GM10847 (cell line): ENCODE data around the gene IQGAP2.

Source experiments
- POLR2A ChIP-seq: IDR thresholded peaks from 2 replicates; pipeline ENCODE4 v1.6.1; 2011; ENCODE audit not compliant: insufficient read length; ENCODE audit errors: extremely low read depth

Gene IQGAP2

DNA sequence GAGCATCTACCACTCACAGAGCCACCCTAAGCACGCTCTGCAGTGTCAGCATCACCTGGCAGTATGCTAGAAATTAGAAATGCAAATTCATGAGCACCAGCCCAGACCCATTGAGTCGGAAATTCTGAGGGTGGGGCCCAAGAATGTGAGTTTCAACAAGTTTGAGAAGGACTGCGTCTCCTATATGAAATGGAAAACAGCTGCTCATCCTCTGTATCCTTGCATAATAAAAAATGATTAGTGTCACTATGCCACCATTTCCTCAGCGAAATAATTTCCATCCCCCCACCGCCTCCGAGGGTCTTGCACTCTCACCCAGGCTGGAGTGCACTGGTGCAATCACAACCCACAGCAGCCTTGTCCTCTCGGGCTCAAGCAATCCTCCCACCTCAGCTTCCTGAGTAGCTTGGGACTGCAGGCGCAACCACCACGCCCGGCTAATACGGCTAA, 1.3 kb upstream of the IQGAP2 start:
- TF ChIP-seq POLR2A: no peak

DNA sequence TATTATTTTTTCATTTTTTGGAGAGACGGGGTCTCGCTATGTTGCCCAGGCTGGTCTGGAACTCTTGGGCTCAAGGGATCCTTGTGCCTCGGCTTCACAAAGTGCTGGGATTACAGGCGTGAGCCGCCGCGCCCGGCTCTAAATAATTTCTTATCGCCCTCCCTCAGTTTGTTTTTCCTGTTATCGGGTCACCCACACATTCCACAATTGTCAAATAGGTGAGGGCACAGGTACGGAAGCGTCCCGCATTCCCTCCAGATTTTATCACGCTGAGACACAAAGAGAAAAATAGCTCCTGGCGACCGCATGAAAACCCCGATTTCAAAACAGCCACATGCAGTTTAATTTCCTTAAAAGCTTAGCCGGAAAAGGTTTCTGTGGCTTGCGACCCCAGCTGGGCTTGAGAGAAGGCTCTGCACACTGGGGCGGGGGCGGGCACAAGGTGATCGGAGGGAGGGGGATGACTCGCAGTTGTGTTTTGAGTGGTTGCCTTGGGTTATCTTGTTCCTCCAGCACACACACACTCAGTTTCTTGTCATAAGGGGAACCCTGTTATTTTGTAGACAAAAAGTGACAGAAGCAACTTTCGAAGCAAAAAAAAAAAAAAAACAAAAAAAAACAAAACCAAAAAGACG, 717 bp upstream of the IQGAP2 start:
- TF ChIP-seq POLR2A: no peak

GRCh38 chr5:76403766-76404222, 709 bp downstream of the IQGAP2 start:
- TF ChIP-seq POLR2A: no peak

GRCh38 chr5:76404223-76405211, 1.4 kb downstream of the IQGAP2 start:
- TF ChIP-seq POLR2A: no peak

GRCh38 chr5:76406014-76406413, 2.9 kb downstream of the IQGAP2 start:
- no peak for TF ChIP-seq POLR2A

DNA sequence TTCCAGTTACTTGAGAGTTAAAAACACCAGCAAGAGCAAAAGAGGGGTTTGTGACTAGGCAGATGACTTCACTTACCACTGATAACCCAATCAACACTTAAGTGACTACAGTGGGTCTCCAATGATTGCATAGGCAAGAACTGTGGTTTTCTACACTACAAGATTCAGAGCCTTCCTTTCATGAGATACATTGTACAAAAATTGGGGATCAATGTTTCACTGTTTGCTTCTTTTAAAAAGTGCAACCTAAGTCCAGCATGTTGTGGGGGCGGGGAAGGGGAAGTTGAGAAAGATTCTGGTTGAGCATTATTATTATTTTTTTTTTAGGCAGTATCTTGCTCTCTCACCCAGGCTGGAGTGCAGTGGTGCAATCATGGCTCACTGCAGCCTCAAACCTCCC, 3.6 kb downstream of the IQGAP2 start:
- no peak for TF ChIP-seq POLR2A

DNA sequence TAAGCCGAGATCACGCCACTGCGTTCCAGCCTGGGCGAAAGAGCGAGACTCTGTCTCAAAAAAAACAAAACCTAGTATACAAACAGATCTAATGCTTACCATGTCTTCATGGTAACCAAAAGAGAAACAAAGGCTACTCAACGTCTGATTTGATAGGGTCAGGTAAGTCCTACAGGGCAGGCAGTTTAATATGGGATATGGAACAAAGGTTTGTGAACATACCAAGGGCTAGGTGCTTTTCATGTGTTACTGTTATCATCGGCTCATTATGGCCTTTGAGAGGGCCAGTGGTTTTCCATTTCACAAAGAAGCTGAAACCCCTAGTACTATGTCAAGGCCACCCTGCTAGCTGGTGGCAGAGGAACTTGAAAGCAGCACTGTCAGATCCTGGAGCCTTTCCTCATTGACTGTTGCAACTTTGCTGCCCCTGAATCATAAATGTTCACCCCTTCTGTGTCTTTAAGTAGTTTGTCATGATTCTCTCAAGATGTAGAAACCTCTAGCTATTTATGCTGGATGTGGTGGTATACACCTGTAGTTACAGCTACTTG, 5.1 kb downstream of the IQGAP2 start:
- no peak for TF ChIP-seq POLR2A

- no peak for TF ChIP-seq POLR2A
Observed at GRCh38 chr5:76412511-76412910, 9.4 kb downstream of the IQGAP2 start.

- no peak for TF ChIP-seq POLR2A
Observed at GRCh38 chr5:76413746-76414145, 10.7 kb downstream of the IQGAP2 start.

- TF ChIP-seq POLR2A: no peak
Observed at GRCh38 chr5:76414788-76415187, 11.7 kb downstream of the IQGAP2 start.

GRCh38 chr5:76415855-76416254, 12.8 kb downstream of the IQGAP2 start:
- no peak for TF ChIP-seq POLR2A

DNA sequence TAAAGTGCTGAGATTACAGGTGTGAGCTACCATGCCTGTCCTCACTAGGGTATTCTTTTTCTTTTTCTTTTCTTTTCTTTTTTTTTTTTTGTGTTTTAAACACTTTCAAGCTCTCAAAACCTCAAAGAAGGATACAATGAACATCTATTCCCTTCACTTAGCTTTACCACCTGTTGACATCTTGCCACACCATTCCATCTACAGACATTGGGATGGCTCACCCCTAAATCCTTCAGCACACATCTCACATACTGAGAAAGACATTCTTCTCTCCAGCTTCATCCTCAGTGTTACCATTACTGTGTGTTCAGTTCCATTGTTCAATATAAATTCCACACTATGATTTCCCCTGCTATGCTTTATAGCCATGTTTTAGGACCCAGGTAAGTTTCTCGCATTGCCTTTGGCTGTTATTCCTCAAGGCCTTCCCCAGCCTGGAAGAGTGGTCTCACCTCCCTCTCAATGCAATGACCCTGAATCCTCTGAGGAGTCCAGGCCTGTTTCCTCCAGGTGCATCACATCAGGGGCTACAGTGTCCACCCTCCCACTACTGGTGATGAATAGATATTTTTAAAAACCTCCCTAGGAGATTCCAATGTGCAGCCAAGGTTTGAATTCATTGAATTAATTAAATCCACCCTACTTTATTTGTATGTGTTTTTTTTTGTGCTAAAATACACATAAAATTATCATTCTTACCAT, 16.7 kb downstream of the IQGAP2 start:
- no peak for TF ChIP-seq POLR2A

GRCh38 chr5:76422227-76422626, 19.1 kb downstream of the IQGAP2 start:
- no peak for TF ChIP-seq POLR2A

- no peak for TF ChIP-seq POLR2A
Observed at GRCh38 chr5:76422742-76423141, 19.7 kb downstream of the IQGAP2 start.

- TF ChIP-seq POLR2A: no peak
Observed at GRCh38 chr5:76425146-76425545, 22.1 kb downstream of the IQGAP2 start.
